DND-41 (cell line): ENCODE data around the gene ZCCHC2.

ENCODE experiments used
- CTCF ChIP-seq: IDR thresholded peaks from 2 replicates; pipeline ENCODE4 v1.5.1; 2012; ENCODE audit warnings: borderline replicate concordance, low read length, moderate library complexity, mild to moderate bottlenecking; ENCODE audit not compliant: poor library complexity, severe bottlenecking; ENCODE audit errors: extremely low read depth
- EZH2 ChIP-seq: IDR thresholded peaks from 3 replicates; pipeline ENCODE4 v1.6.1; 2012; ENCODE audit warnings: borderline replicate concordance, low read depth, mild to moderate bottlenecking, moderate library complexity, low read length, inconsistent platforms; ENCODE audit not compliant: severe bottlenecking

GRCh38 chr18:62523631-62524439 is 1.0 kb downstream of the ZCCHC2 start:
- TF ChIP-seq EZH2 = no peak
- no peak for TF ChIP-seq CTCF
